Measurements from ENCODE around the gene TMC3.

GRCh38 chr15:81321667-81322066, 52.3 kb downstream of the TMC3 start:
- no peak for TF ChIP-seq POLR2AphosphoS5 (IDR thresholded peaks at IDR 0.05; ENCODE audit: low read depth, low read length)
- no peak for TF ChIP-seq POLR2A (IDR thresholded peaks at IDR 0.05; ENCODE audit: low read depth, low read length)
- no peak for TF ChIP-seq TAF1 (IDR thresholded peaks at IDR 0.05; ENCODE audit: low read depth, low read length)
- TF ChIP-seq PAX5 (IDR thresholded peaks at IDR 0.05; ENCODE audit: insufficient read depth, low read length, severe bottlenecking), result no peak
- TF ChIP-seq SPI1 (IDR thresholded peaks at IDR 0.05; ENCODE audit: low read depth, low read length), result no peak
- TF ChIP-seq POU2F2 (IDR thresholded peaks at IDR 0.05; ENCODE audit: low read depth, low read length), result no peak
